Hepatocyte (in vitro differentiated cells): ENCODE data around the gene GGA3. TPM values are rescaled to one million over a fixed set of nuclear protein-coding genes. Genes with fewer than 3 reads are reported as not detected.
"Not testable (repeated sequence)": the region's sequence is repeated elsewhere in the genome, so short reads cannot be mapped to it uniquely, and the experiment has no call there.

Source experiments
- DNase-seq: peaks from one replicate; pipeline ENCODE4 v3.0.0-alpha.2; 2016; ENCODE audit warnings: low spot score
- H2AFZ ChIP-seq: fragments of 200-600 bp; sonication (generic); 2 replicates; pipeline ENCODE4 v1.6.0; 2016; ENCODE audit warnings: antibody characterized with exemption, mild to moderate bottlenecking
- H3K27ac ChIP-seq: fragments of 200-600 bp; sonication (generic); 2 replicates; pipeline ENCODE4 v1.5.1; 2016; ENCODE audit warnings: mild to moderate bottlenecking
- H3K27me3 ChIP-seq: fragments of 200-600 bp; sonication (generic); 2 replicates; pipeline ENCODE4 v1.6.1; 2016
- H3K36me3 ChIP-seq: fragments of 200-600 bp; sonication (generic); replicated peaks from 2 replicates; pipeline ENCODE4 v1.5.1; 2016; ENCODE audit warnings: low read depth; ENCODE audit not compliant: insufficient read depth
- H3K4me1 ChIP-seq: fragments of 200-600 bp; sonication (generic); 2 replicates; pipeline ENCODE4 v1.5.1; 2016; ENCODE audit warnings: mild to moderate bottlenecking, moderate library complexity; ENCODE audit not compliant: insufficient read depth
- H3K4me2 ChIP-seq: fragments of 200-600 bp; sonication (generic); 2 replicates; pipeline ENCODE4 v1.6.0; 2016
- H3K4me3 ChIP-seq: fragments of 200-600 bp; sonication (generic); 2 replicates; pipeline ENCODE4 v1.5.1; 2016; ENCODE audit warnings: mild to moderate bottlenecking
- H3K79me2 ChIP-seq: fragments of 200-600 bp; sonication (generic); 2 replicates; pipeline ENCODE4 v1.6.0; 2017; ENCODE audit warnings: mild to moderate bottlenecking
- H3K9me2 ChIP-seq: fragments of 200-600 bp; sonication (generic); replicated peaks from 2 replicates; pipeline ENCODE4 v1.6.0; 2017; ENCODE audit warnings: mild to moderate bottlenecking; ENCODE audit not compliant: insufficient read depth
- H3K9me3 ChIP-seq: fragments of 200-600 bp; sonication (generic); 2 replicates; pipeline ENCODE4 v1.5.1; 2016; ENCODE audit warnings: low read depth, mild to moderate bottlenecking
- H4K20me1 ChIP-seq: fragments of 200-600 bp; sonication (generic); 2 replicates; pipeline ENCODE4 v1.6.0; 2016; ENCODE audit warnings: mild to moderate bottlenecking; ENCODE audit not compliant: insufficient read depth, poor library complexity, severe bottlenecking
- EZH2 ChIP-seq: fragments of 200-600 bp; sonication (generic); IDR thresholded peaks from 2 replicates; pipeline ENCODE4 v1.6.1; 2016; ENCODE audit warnings: antibody characterized with exemption, mild to moderate bottlenecking, borderline replicate concordance
- EZH2phosphoT487 ChIP-seq: fragments of 200-600 bp; sonication (generic); IDR thresholded peaks from one replicate; pipeline ENCODE4 v1.6.1; 2018; ENCODE audit warnings: antibody characterized with exemption, mild to moderate bottlenecking, low read depth, moderate library complexity; ENCODE audit not compliant: unreplicated experiment, severe bottlenecking
- WGBS: methylation state at CpG from one replicate; pipeline ENCODE4 v1.1.6; 2016; ENCODE audit warnings: low lambda C conversion rate; ENCODE audit errors: missing lambda C conversion rate; 5-methylcytosine and 5-hydroxymethylcytosine counted together
- polyA plus RNA-seq: library from polyadenylated mRNA; unstranded; fragments of >200 nt; fragmentation: Nextera tagmentation; extraction: Ambion mirVana; gene quantifications from 2 replicates; pipeline ENCODE4 v1.2.1, GENCODE V29; 2016
- total RNA-seq: library from RNA; depleted of rRNA; stranded (reverse); fragments of >200 nt; gene quantifications from 2 replicates; pipeline ENCODE4 v1.2.3, GENCODE V29; 2014
- TF ChIP-seq, protein P1 (sequence below): fragments of 200-600 bp; sonication (generic); IDR thresholded peaks from 2 replicates; pipeline ENCODE4 v1.5.1; 2016; ENCODE audit warnings: antibody characterized with exemption, mild to moderate bottlenecking; ENCODE audit not compliant: poor library complexity

GGA3 gene
- total and polyA plus RNA-seq, 2 experiments from 2014 or later = 20.2 to 24.4 TPM

DNA sequence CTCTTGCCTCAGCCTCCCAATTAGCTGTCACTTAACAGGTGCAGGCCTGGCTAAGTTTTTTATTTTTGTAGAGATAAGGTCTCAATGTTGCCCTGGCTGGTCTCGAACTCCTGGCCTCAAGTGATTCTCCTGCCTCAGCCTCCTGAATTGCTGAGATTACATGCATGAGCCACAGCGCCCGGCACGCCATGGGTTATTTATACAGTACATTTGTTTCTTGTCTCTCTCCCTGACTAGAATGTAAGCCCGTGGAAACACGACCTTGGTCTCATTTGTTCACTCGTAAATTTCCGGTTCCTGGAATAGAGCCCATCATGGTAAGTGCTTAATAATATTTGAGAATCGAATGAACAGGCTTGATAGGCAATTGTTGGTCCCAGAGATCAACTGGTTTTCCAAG lies 25.8 kb upstream of the GGA3 start:
- 90% methylated on average over 9 of the region's 9 CpGs for WGBS
- H3K9me2 ChIP-seq = no peaks in the 10 kb centered on the region
- no peak overlapping the region for H3K4me2 ChIP-seq

DNA sequence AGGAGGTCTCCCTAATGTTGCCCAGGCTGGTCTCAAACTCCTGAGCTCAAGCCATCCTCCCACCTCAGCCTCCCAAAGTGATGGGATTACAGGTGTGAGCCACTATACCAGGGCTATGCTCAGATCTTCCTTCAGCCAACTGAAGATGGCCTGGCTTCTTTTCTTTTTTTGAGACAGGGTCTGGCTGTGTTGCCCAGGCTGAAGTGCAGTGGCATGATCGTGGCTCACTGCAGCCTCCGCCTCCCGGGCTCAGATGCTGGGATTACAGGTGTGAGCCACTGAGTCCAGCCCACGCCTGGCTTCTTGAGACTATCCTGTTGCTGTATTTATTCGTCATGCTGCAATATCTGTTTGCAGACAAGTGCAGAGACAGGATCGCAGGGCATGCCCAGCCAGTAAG lies 23.7 kb upstream of the GGA3 start:
- no peak for DNase-seq
- Histone ChIP-seq H3K27ac (no peak overlapping the region), H3K27me3 (no peaks in the 10 kb centered on the region), H3K9me2 (no peaks in the 10 kb centered on the region), H3K36me3 (no peaks in the 10 kb centered on the region), H4K20me1 (no peaks in the 10 kb centered on the region), H3K4me2 (no peak overlapping the region), H3K4me3 (no peak overlapping the region), H3K79me2 (peaks cover 2% of the 10 kb centered on the region), H3K4me1 (no peaks in the 10 kb centered on the region), H2AFZ (no peak overlapping the region), H3K9me3 (no peaks in the 10 kb centered on the region)
- WGBS = 98% methylated on average over 6 of the region's 6 CpGs
- TF ChIP-seq EZH2phosphoT487 = no peak

More for the DNA sequence above, 25.8 kb upstream of the GGA3 start:
- Histone ChIP-seq H3K27me3 (no peaks in the 10 kb centered on the region), H4K20me1 (no peaks in the 10 kb centered on the region), H2AFZ (no peak overlapping the region), H3K36me3 (no peaks in the 10 kb centered on the region), H3K4me3 (no peak overlapping the region), H3K27ac (no peak overlapping the region), H3K9me3 (no peaks in the 10 kb centered on the region), H3K79me2 (peaks cover 2% of the 10 kb centered on the region), H3K4me1 (no peaks in the 10 kb centered on the region)
- TF ChIP-seq, protein P1, sequence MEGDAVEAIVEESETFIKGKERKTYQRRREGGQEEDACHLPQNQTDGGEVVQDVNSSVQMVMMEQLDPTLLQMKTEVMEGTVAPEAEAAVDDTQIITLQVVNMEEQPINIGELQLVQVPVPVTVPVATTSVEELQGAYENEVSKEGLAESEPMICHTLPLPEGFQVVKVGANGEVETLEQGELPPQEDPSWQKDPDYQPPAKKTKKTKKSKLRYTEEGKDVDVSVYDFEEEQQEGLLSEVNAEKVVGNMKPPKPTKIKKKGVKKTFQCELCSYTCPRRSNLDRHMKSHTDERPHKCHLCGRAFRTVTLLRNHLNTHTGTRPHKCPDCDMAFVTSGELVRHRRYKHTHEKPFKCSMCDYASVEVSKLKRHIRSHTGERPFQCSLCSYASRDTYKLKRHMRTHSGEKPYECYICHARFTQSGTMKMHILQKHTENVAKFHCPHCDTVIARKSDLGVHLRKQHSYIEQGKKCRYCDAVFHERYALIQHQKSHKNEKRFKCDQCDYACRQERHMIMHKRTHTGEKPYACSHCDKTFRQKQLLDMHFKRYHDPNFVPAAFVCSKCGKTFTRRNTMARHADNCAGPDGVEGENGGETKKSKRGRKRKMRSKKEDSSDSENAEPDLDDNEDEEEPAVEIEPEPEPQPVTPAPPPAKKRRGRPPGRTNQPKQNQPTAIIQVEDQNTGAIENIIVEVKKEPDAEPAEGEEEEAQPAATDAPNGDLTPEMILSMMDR = no peak
- TF ChIP-seq EZH2 (no peak), EZH2phosphoT487 (no peak)
- DNase-seq = no peak

DNA sequence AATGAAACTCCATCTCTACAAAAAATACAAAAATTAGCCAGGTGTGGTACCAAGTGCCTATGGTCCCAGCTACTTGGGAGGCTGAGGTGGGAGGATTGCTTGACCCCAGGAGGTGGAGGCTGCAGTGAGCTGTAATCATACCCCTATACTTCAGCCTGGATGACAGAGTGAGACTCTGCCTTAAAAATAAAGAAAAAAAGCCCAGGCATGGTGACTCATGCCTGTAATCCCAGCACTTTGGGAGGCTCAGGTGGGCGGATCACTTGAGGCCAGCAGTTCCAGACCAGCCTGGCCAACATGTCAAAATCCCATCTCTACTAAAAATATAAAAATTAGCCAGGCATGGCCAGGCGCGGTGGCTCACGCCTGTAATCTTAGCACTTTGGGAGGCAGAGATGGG lies 18.8 kb upstream of the GGA3 start:
- H3K27ac ChIP-seq, H3K9me2 ChIP-seq, H3K27me3 ChIP-seq, H4K20me1 ChIP-seq, DNase-seq, H3K36me3 ChIP-seq, H3K4me2 ChIP-seq, H3K79me2 ChIP-seq, H3K4me3 ChIP-seq, H3K9me3 ChIP-seq, H2AFZ ChIP-seq, H3K4me1 ChIP-seq: not testable (repeated sequence)
- WGBS = 96% methylated on average over 4 of the region's 4 CpGs

DNA sequence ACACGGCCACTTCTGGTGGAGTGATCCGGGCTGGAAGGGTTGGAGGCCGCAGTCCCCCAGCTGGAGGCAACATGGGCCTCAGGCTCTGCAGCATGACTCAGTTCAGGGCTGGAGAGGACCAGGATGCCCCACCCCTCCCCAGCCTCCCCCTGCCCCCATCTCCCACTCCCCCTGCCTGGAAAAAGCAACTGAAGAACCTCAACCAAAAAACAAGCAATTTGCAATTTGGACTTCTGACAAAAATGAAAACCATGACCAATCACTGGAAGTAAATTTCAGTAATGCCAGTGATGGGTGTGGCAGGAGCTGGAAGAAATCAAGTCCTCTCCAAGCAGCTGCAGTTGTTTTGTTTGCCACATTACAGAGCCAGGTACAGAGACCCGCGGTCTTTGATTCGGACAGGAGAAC lies 16.3 kb upstream of the GGA3 start:
- no peaks in the 10 kb centered on the region for H3K4me1 ChIP-seq
- no peak overlapping the region for H2AFZ ChIP-seq
- no peaks in the 10 kb centered on the region for H3K9me2 ChIP-seq
- 88% methylated on average over 6 of the region's 6 CpGs for WGBS
- no peak overlapping the region for H3K4me3 ChIP-seq
- no peaks in the 10 kb centered on the region for H3K9me3 ChIP-seq
- no peak for DNase-seq
- H3K27ac ChIP-seq = no peak overlapping the region
- no peak overlapping the region for H3K4me2 ChIP-seq
- no peaks in the 10 kb centered on the region for H3K36me3 ChIP-seq
- no peak for TF ChIP-seq EZH2
- TF ChIP-seq, protein P1 = no peak
- no peak for TF ChIP-seq EZH2phosphoT487
- H3K27me3 ChIP-seq = no peaks in the 10 kb centered on the region
- no peaks in the 10 kb centered on the region for H3K79me2 ChIP-seq
- no peaks in the 10 kb centered on the region for H4K20me1 ChIP-seq
